H1 (cell line): ENCODE data around the gene UMAD1. TPM values are rescaled to one million over a fixed set of nuclear protein-coding genes. Genes with fewer than 3 reads are reported as not detected.

Source experiments
- CTCF ChIA-PET: fragments of 300-600 bp; sonication (Branson Sonifier 250); formaldehyde crosslinking; loops from one replicate; lab custom pipeline; 2021; ENCODE audit not compliant: partially characterized antibody; lab: Charles Lee
- POLR2A ChIA-PET: fragments of 300-600 bp; sonication (Branson Sonifier 250); formaldehyde crosslinking; loops from one replicate; lab custom pipeline; 2021; ENCODE audit warnings: inconsistent platforms; ENCODE audit not compliant: partially characterized antibody; lab: Charles Lee
- DNase-seq, 2 experiments: peaks; one replicate each; pipeline versions ENCODE4 v3.0.0 to v3.0.0-alpha.2; 2010 to 2022; ENCODE audit warnings: low spot score in 2 of 2, low read depth in 1 of 2, mixed read lengths in 1 of 2
- FAIRE-seq: peaks from 2 replicates; lab custom pipeline; 2011; peaks lifted over from hg19 to GRCh38; lab: Jason Lieb, UNC
- H2AFZ ChIP-seq: 2 replicates; pipeline ENCODE4 v1.8.1; 2012; ENCODE audit warnings: low read length, inconsistent platforms
- H2AK5ac ChIP-seq: 2 replicates; pipeline ENCODE4 v1.6.1; 2013; ENCODE audit warnings: low read depth, low read length
- H2BK120ac ChIP-seq: replicated peaks from 2 replicates; pipeline ENCODE3; 2013; ENCODE audit warnings: low read depth, low read length, inconsistent platforms
- H2BK12ac ChIP-seq: 2 replicates; pipeline ENCODE4 v1.6.1; 2013; ENCODE audit warnings: low read depth, low read length
- H2BK15ac ChIP-seq: 2 replicates; pipeline ENCODE4 v1.6.1; 2013; ENCODE audit warnings: low read length
- H2BK20ac ChIP-seq: 2 replicates; pipeline ENCODE4 v1.6.1; 2013; ENCODE audit warnings: low read length
- H2BK5ac ChIP-seq: 2 replicates; pipeline ENCODE4 v1.6.1; 2013; ENCODE audit warnings: low read depth, low read length
- H3K14ac ChIP-seq: 2 replicates; pipeline ENCODE4 v1.6.1; 2013; ENCODE audit warnings: inconsistent platforms; ENCODE audit not compliant: insufficient read length
- H3K18ac ChIP-seq: 2 replicates; pipeline ENCODE4 v1.6.1; 2013; ENCODE audit warnings: low read length; ENCODE audit errors: extremely low read depth
- H3K23ac ChIP-seq: 2 replicates; pipeline ENCODE4 v1.6.1; 2013; ENCODE audit warnings: inconsistent platforms; ENCODE audit not compliant: insufficient read length
- H3K23me2 ChIP-seq: 2 replicates; pipeline ENCODE4 v1.6.1; 2013; ENCODE audit warnings: low read depth, low read length
- H3K27ac ChIP-seq: 2 replicates; pipeline ENCODE4 v1.6.1; 2011; ENCODE audit warnings: low read depth, low read length, inconsistent platforms
- H3K27me3 ChIP-seq, 4 experiments: replicated peaks in 1 of 4; 1 replicate in 1 of 4; 2 replicates in 3 of 4; pipeline versions ENCODE4 v1.6.1 to v1.8.1; 2011 to 2013; ENCODE audit warnings: low read length in 3 of 4, mild to moderate bottlenecking in 3 of 4, inconsistent platforms in 2 of 4, mixed read lengths in 2 of 4, moderate library complexity in 1 of 4; ENCODE audit not compliant: control insufficient read depth in 3 of 4, insufficient read depth in 3 of 4; ENCODE audit errors: extremely low read depth in 1 of 4
- H3K36me3 ChIP-seq, 4 experiments: 2 replicates each; pipeline versions ENCODE4 v1.6.1 to v1.8.1; 2011 to 2013; ENCODE audit warnings: mild to moderate bottlenecking in 4 of 4, low read length in 3 of 4, moderate library complexity in 2 of 4, control low read depth in 1 of 4, inconsistent platforms in 1 of 4; ENCODE audit not compliant: insufficient read depth in 4 of 4, control insufficient read depth in 2 of 4
- H3K4ac ChIP-seq: replicated peaks from 2 replicates; pipeline ENCODE3; 2013; ENCODE audit warnings: low read length, low read depth, mixed read lengths, inconsistent platforms; ENCODE audit not compliant: insufficient read length
- H3K4me1 ChIP-seq, 4 experiments: replicated peaks in 1 of 4; 1 replicate in 1 of 4; 2 replicates in 3 of 4; pipeline versions ENCODE4 v1.6.1 to v1.8.1; 2011 to 2013; ENCODE audit warnings: low read length in 3 of 4, inconsistent platforms in 2 of 4, mixed read lengths in 1 of 4; ENCODE audit not compliant: insufficient read depth in 4 of 4, control insufficient read depth in 3 of 4
- H3K4me2 ChIP-seq, 2 experiments: 2 replicates each; pipeline versions ENCODE4 v1.6.1 to v1.8.1; 2011 to 2013; ENCODE audit warnings: low read depth in 2 of 2, low read length in 2 of 2, control low read depth in 1 of 2, inconsistent platforms in 1 of 2, mild to moderate bottlenecking in 1 of 2; ENCODE audit not compliant: insufficient read depth in 1 of 2
- H3K4me3 ChIP-seq, 4 experiments: fragments of 200-600, 300-600 bp in 1 of 4; sonication (generic), shearing (Covaris generic), sonication (Bioruptor Twin) in 1 of 4; 2 replicates each; pipeline versions ENCODE4 v1.5.1 to v1.8.1; 2011 to 2016; ENCODE audit warnings: low read length in 4 of 4, low read depth in 3 of 4, control low read depth in 2 of 4, inconsistent platforms in 2 of 4, mild to moderate bottlenecking in 2 of 4, mixed read lengths in 1 of 4, moderate library complexity in 1 of 4; ENCODE audit not compliant: insufficient read depth in 2 of 4; ENCODE audit errors: extremely low read depth in 1 of 4
- H3K56ac ChIP-seq: replicated peaks from 2 replicates; pipeline ENCODE3; 2013; ENCODE audit warnings: low read depth, mild to moderate bottlenecking, mixed read lengths, low read length, inconsistent platforms; ENCODE audit not compliant: insufficient read length
- H3K79me1 ChIP-seq: 2 replicates; pipeline ENCODE4 v1.6.1; 2013; ENCODE audit warnings: low read depth, low read length, control low read depth
- H3K79me2 ChIP-seq, 2 experiments: 2 replicates each; pipeline versions ENCODE4 v1.6.1 to v1.8.1; 2012 to 2013; ENCODE audit warnings: low read length in 2 of 2, mild to moderate bottlenecking in 2 of 2, inconsistent platforms in 1 of 2; ENCODE audit not compliant: insufficient read depth in 2 of 2, control insufficient read depth in 1 of 2
- H3K9ac ChIP-seq, 4 experiments: replicated peaks in 1 of 4; 1 replicate in 1 of 4; 2 replicates in 3 of 4; pipeline versions ENCODE4 v1.6.1 to v1.8.1; 2011 to 2013; ENCODE audit warnings: low read depth in 3 of 4, low read length in 3 of 4, control low read depth in 2 of 4, mild to moderate bottlenecking in 2 of 4, moderate library complexity in 2 of 4, inconsistent platforms in 1 of 4; ENCODE audit errors: extremely low read depth in 1 of 4
- H3K9me3 ChIP-seq, 2 experiments: 2 replicates each; pipeline versions ENCODE4 v1.6.1 to v1.8.1; 2012 to 2013; ENCODE audit warnings: mild to moderate bottlenecking in 2 of 2, moderate library complexity in 2 of 2, control low read depth in 1 of 2, inconsistent platforms in 1 of 2, low read depth in 1 of 2, low read length in 1 of 2, mixed read lengths in 1 of 2; ENCODE audit not compliant: insufficient read depth in 2 of 2
- H4K20me1 ChIP-seq, 2 experiments: replicated peaks in 1 of 2; 2 replicates each; pipeline versions ENCODE3 to v1.8.1; 2011 to 2013; ENCODE audit warnings: inconsistent platforms in 2 of 2, low read length in 2 of 2, mild to moderate bottlenecking in 1 of 2; ENCODE audit not compliant: insufficient read depth in 2 of 2, control insufficient read depth in 1 of 2
- H4K5ac ChIP-seq: 2 replicates; pipeline ENCODE4 v1.6.1; 2013; ENCODE audit warnings: low read length, low read depth, mixed read lengths, inconsistent platforms; ENCODE audit not compliant: insufficient read length
- H4K8ac ChIP-seq: 2 replicates; pipeline ENCODE4 v1.8.0; 2013; ENCODE audit warnings: mild to moderate bottlenecking, moderate library complexity, low read length, inconsistent platforms; ENCODE audit not compliant: insufficient read depth; ENCODE audit errors: extremely low read depth
- H4K91ac ChIP-seq: replicated peaks from 2 replicates; pipeline ENCODE3; 2013; ENCODE audit warnings: low read length, mixed read lengths, inconsistent platforms; ENCODE audit not compliant: insufficient read length
- PHF8 ChIP-seq: fragments of 200-600 bp; sonication (generic); conservative IDR thresholded peaks from 2 replicates; pipeline ENCODE4 v1.7.1; 2012; ENCODE audit warnings: low read depth, mild to moderate bottlenecking, inconsistent platforms, low read length, moderate library complexity
- SRF ChIP-seq: IDR thresholded peaks from 2 replicates; pipeline ENCODE4 v1.6.1; 2011; ENCODE audit warnings: mild to moderate bottlenecking, low read depth, low read length, moderate library complexity
- TEAD4 ChIP-seq: IDR thresholded peaks from 2 replicates; pipeline ENCODE4 v1.6.1; 2012; ENCODE audit warnings: low read depth, low read length, inconsistent platforms, mixed read lengths
- WGBS, 2 experiments: shearing (Covaris generic) in 1 of 2; methylation state at CpG; one replicate each; pipeline versions ENCODE4 v1.1.6 to v1.1.7; 2013 to 2015; ENCODE audit warnings: low lambda C conversion rate in 2 of 2, mixed read lengths in 2 of 2, inconsistent platforms in 1 of 2, low coverage in 1 of 2, missing lambda C conversion rate in 1 of 2; ENCODE audit not compliant: insufficient replicate concordance in 2 of 2, insufficient coverage in 1 of 2, insufficient read length in 1 of 2; ENCODE audit errors: extremely low coverage in 1 of 2, missing lambda C conversion rate in 1 of 2; 5-methylcytosine and 5-hydroxymethylcytosine counted together
- polyA plus RNA-seq, 7 experiments: library from polyadenylated mRNA; depleted of rRNA in 3 of 7; stranded (reverse) in 5 of 7; unstranded in 2 of 7; fragments of >200 nt in 5 of 7; fragments of 200-250 nt in 2 of 7; gene quantifications; 1 replicate in 5 of 7; 2 replicates in 1 of 7; 4 replicates in 1 of 7; pipeline versions ENCODE4 v1.2.1 to v1.2.3, GENCODE V29; 2011 to 2013; ENCODE audit warnings: missing spikeins in 2 of 7, mixed read lengths in 2 of 7
- total RNA-seq: library from RNA; stranded (reverse); fragmentation: NEBNext Ultra II Directional; extraction: Animal tissue kit (Norgen Biotek cat#: 25700); gene quantifications from 2 replicates; pipeline ENCODE4 v1.2.1, GENCODE V29; 2021

The UMAD1 gene
- total and polyA plus RNA-seq, 2 of the 8 experiments (the other 6 are each of a cell fraction or from before 2014, with no cell fraction given): 10.4 to 12.3 TPM

DNA sequence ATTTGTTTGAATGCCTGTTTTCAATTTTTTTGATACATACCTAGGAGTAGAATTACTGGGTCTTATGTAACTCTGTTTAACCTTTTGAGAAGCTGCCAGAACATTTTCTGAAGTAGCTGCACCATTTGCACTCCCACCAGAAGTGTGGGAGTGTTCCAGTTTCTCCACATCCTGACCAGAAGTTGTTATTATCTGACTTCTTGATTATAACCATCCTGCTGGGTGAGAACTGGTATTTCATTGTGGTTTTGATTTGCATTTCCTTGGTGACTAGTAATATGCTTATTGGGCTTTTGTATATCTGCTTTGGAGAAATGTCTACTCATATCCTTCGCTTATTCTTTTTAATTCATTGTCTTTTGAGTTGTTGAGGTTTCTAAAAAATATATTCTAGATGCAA is 210.8 kb downstream of the UMAD1 start:
- H2BK5ac ChIP-seq: no peak overlapping the region
- H3K56ac ChIP-seq: no peak overlapping the region
- peaks cover 13 to 17% of the 10 kb centered on the region in 2 experiments for H3K9me3 ChIP-seq
- no peak overlapping the region for H3K27ac ChIP-seq
- no peak overlapping the region for H3K14ac ChIP-seq
- no peak for FAIRE-seq
- TF ChIP-seq PHF8 (no peak), TEAD4 (no peak), SRF (no peak)
- H2BK12ac ChIP-seq: no peak overlapping the region
- H3K9ac ChIP-seq: no peak overlapping the region
- CTCF ChIA-PET: no interaction called here
- H3K36me3 ChIP-seq: no peaks in the 10 kb centered on the region; a peak in 1 of 8 replicates
- no peak overlapping the region for H2BK120ac ChIP-seq
- H2BK15ac ChIP-seq: no peak overlapping the region
- H4K8ac ChIP-seq: no peak overlapping the region
- DNase-seq: no peak
- no peaks in the 10 kb centered on the region for H3K79me1 ChIP-seq
- H2AK5ac ChIP-seq: no peak overlapping the region
- H4K20me1 ChIP-seq: no peaks in the 10 kb centered on the region
- no peaks in the 10 kb centered on the region for H3K4me1 ChIP-seq
- H3K4me3 ChIP-seq: no peak overlapping the region
- H3K18ac ChIP-seq: no peak overlapping the region
- H3K79me2 ChIP-seq: no peaks in the 10 kb centered on the region
- no peaks in the 10 kb centered on the region for H3K27me3 ChIP-seq
- no peak overlapping the region for H3K23ac ChIP-seq
- 92% methylated on average over 1 of the region's 1 CpG; no CpG with 5 or more reads in 1 of the 2 experiments for WGBS, 2 experiments
- H2AFZ ChIP-seq: no peak overlapping the region
- no peak overlapping the region for H4K5ac ChIP-seq
- no peak overlapping the region for H3K4ac ChIP-seq
- no peak overlapping the region for H3K4me2 ChIP-seq
- no peaks in the 10 kb centered on the region for H3K23me2 ChIP-seq
- no peak overlapping the region for H4K91ac ChIP-seq
- no peak overlapping the region for H2BK20ac ChIP-seq
- POLR2A ChIA-PET: no interaction called here
